Activated naive CD8-positive, alpha-beta T cell treated with anti-CD3 and anti-CD28 coated beads, Interleukin-2, amount 10 ng/mL, durations not matched to agents 7 days and 5 days (primary cell): Measurements from ENCODE around the gene NECTIN2. TPM values are rescaled to one million over a fixed set of nuclear protein-coding genes. Genes with fewer than 3 reads are reported as not detected.
A peak's percentile ranks its signal among the peaks of the same experiment; 100 is the strongest.
"Not testable (repeated sequence)": the region's sequence is repeated elsewhere in the genome, so short reads cannot be mapped to it uniquely, and the experiment has no call there.

Experiments
- ATAC-seq: fragments of 150-1000 bp; cut with Tn5 transposase; one replicate; pipeline ENCODE4 v1.10.0; 2021; ENCODE audit warnings: low read depth, moderate library complexity
- POLR2A ChIA-PET: fragments of 350-600 bp; sonication (Branson Sonifier 250); formaldehyde crosslinking; loops from one replicate; lab custom pipeline; 2021; ENCODE audit warnings: antibody characterized with exemption; lab: Charles Lee
- DNase-seq: peaks from one replicate; pipeline ENCODE4 v3.0.0; 2021
- H3K27ac Mint-ChIP-seq: one replicate; pipeline ENCODE4 v1.8.0; 2022; ENCODE audit warnings: mild to moderate bottlenecking, mixed read lengths
- H3K27me3 Mint-ChIP-seq: one replicate; pipeline ENCODE4 v1.8.0; 2022; ENCODE audit warnings: mild to moderate bottlenecking, moderate library complexity, mixed read lengths
- H3K36me3 Mint-ChIP-seq: one replicate; pipeline ENCODE4 v1.8.0; 2021; ENCODE audit warnings: mild to moderate bottlenecking, mixed read lengths
- H3K4me1 Mint-ChIP-seq: one replicate; pipeline ENCODE4 v1.8.0; 2021; ENCODE audit warnings: mixed read lengths
- H3K4me3 Mint-ChIP-seq: one replicate; pipeline ENCODE4 v1.8.0; 2022; ENCODE audit warnings: mild to moderate bottlenecking, moderate library complexity, mixed read lengths
- H3K9me3 Mint-ChIP-seq: one replicate; pipeline ENCODE4 v1.8.0; 2021; ENCODE audit warnings: mixed read lengths
- total RNA-seq, 2 experiments: library from RNA; stranded (reverse); gene quantifications; one replicate each; pipeline ENCODE4 v1.2.3, GENCODE V29; 2021

The NECTIN2 gene
- total RNA-seq, 2 experiments from 2014 or later: 1.9 to 2.4 TPM

GRCh38 chr19:44874317-44874716 is 28.2 kb downstream of the NECTIN2 start:
- Mint-ChIP-seq H3K27me3 (no peaks in the 10 kb centered on the region), H3K4me3 (no peak overlapping the region), H3K27ac (no peak overlapping the region), H3K9me3 (no peaks in the 10 kb centered on the region), H3K36me3 (no peaks in the 10 kb centered on the region), H3K4me1 (peaks cover 11% of the 10 kb centered on the region)
- no peak for DNase-seq
- POLR2A ChIA-PET: interaction anchor here (0.7 kb wide), 1 partner anchor 229 kb away, joined by 3 read pairs; no protein-coding TSS in a partner anchor
- ATAC-seq: no peak

- DNase-seq (no peak), ATAC-seq (no peak)
- H3K4me1 Mint-ChIP-seq: peaks cover 8% of the 10 kb centered on the region
- H3K4me3 Mint-ChIP-seq: no peak overlapping the region
- POLR2A ChIA-PET: no interaction called here
- H3K9me3 Mint-ChIP-seq: no peaks in the 10 kb centered on the region
- no peaks in the 10 kb centered on the region for H3K36me3 Mint-ChIP-seq
- H3K27me3 Mint-ChIP-seq: no peaks in the 10 kb centered on the region
- no peak overlapping the region for H3K27ac Mint-ChIP-seq
Measured at GRCh38 chr19:44875666-44876451, 29.8 kb downstream of the NECTIN2 start.

GRCh38 chr19:44876930-44877535 is 30.9 kb downstream of the NECTIN2 start:
- POLR2A ChIA-PET: no interaction called here
- H3K9me3 Mint-ChIP-seq: no peaks in the 10 kb centered on the region
- ATAC-seq (peak; percentile 73), DNase-seq (no peak)
- no peaks in the 10 kb centered on the region for H3K36me3 Mint-ChIP-seq
- H3K4me1 Mint-ChIP-seq: peaks cover 8% of the 10 kb centered on the region
- peak overlapping the region; percentile 72 for H3K27ac Mint-ChIP-seq
- no peaks in the 10 kb centered on the region for H3K27me3 Mint-ChIP-seq
- H3K4me3 Mint-ChIP-seq: peak overlapping the region; percentile 25

GRCh38 chr19:44878120-44878865 is 32.2 kb downstream of the NECTIN2 start:
- Mint-ChIP-seq H3K27ac (no peak overlapping the region), H3K9me3 (no peaks in the 10 kb centered on the region), H3K36me3 (no peaks in the 10 kb centered on the region), H3K27me3 (no peaks in the 10 kb centered on the region), H3K4me3 (no peak overlapping the region), H3K4me1 (peaks cover 8% of the 10 kb centered on the region)
- ATAC-seq (no peak), DNase-seq (no peak)
- POLR2A ChIA-PET: no interaction called here

- POLR2A ChIA-PET: no interaction called here
- no peak overlapping the region for H3K27ac Mint-ChIP-seq
- no peaks in the 10 kb centered on the region for H3K9me3 Mint-ChIP-seq
- ATAC-seq (no peak), DNase-seq (no peak)
- no peaks in the 10 kb centered on the region for H3K36me3 Mint-ChIP-seq
- H3K27me3 Mint-ChIP-seq: no peaks in the 10 kb centered on the region
- H3K4me3 Mint-ChIP-seq: no peak overlapping the region
- peaks cover 8% of the 10 kb centered on the region for H3K4me1 Mint-ChIP-seq
Measured at GRCh38 chr19:44879309-44880065, 33.4 kb downstream of the NECTIN2 start.

GRCh38 chr19:44882063-44882462 is 36.0 kb downstream of the NECTIN2 start:
- no peak for DNase-seq
- H3K27me3 Mint-ChIP-seq: no peaks in the 10 kb centered on the region
- no peak for ATAC-seq

GRCh38 chr19:44882619-44883397 is 36.7 kb downstream of the NECTIN2 start:
- POLR2A ChIA-PET, ATAC-seq, H3K4me1 Mint-ChIP-seq, H3K27ac Mint-ChIP-seq, H3K9me3 Mint-ChIP-seq, H3K36me3 Mint-ChIP-seq, DNase-seq, H3K4me3 Mint-ChIP-seq, H3K27me3 Mint-ChIP-seq: not testable (repeated sequence)

More at GRCh38 chr19:44882063-44882462, 36.0 kb downstream of the NECTIN2 start:
- H3K9me3 Mint-ChIP-seq: no peaks in the 10 kb centered on the region
- POLR2A ChIA-PET: no interaction called here
- H3K4me3 Mint-ChIP-seq: no peak overlapping the region
- H3K27ac Mint-ChIP-seq: peak overlapping the region; percentile 19
- no peaks in the 10 kb centered on the region for H3K36me3 Mint-ChIP-seq
- peaks cover 4% of the 10 kb centered on the region for H3K4me1 Mint-ChIP-seq

GRCh38 chr19:44883922-44884321 is 37.8 kb downstream of the NECTIN2 start:
- no peak for DNase-seq
- Mint-ChIP-seq H3K27me3 (no peaks in the 10 kb centered on the region), H3K36me3 (no peaks in the 10 kb centered on the region), H3K27ac (no peak overlapping the region), H3K9me3 (no peaks in the 10 kb centered on the region), H3K4me1 (no peaks in the 10 kb centered on the region), H3K4me3 (no peak overlapping the region)
- ATAC-seq: no peak
- POLR2A ChIA-PET: no interaction called here

GRCh38 chr19:44884566-44884965 is 38.5 kb downstream of the NECTIN2 start:
- H3K9me3 Mint-ChIP-seq: peaks cover 2% of the 10 kb centered on the region
- POLR2A ChIA-PET: no interaction called here
- H3K4me1 Mint-ChIP-seq: no peaks in the 10 kb centered on the region
- no peaks in the 10 kb centered on the region for H3K36me3 Mint-ChIP-seq
- DNase-seq (no peak), ATAC-seq (no peak)
- no peak overlapping the region for H3K27ac Mint-ChIP-seq
- no peak overlapping the region for H3K4me3 Mint-ChIP-seq
- no peaks in the 10 kb centered on the region for H3K27me3 Mint-ChIP-seq

GRCh38 chr19:44886141-44886540 is 40.0 kb downstream of the NECTIN2 start:
- H3K27me3 Mint-ChIP-seq: no peaks in the 10 kb centered on the region
- POLR2A ChIA-PET: no interaction called here

GRCh38 chr19:44887648-44888047 is 41.6 kb downstream of the NECTIN2 start:
- ATAC-seq: no peak
- POLR2A ChIA-PET: no interaction called here
- Mint-ChIP-seq H3K4me1 (peaks cover 13% of the 10 kb centered on the region), H3K4me3 (no peak overlapping the region), H3K9me3 (peaks cover 2% of the 10 kb centered on the region), H3K27me3 (no peaks in the 10 kb centered on the region), H3K27ac (no peak overlapping the region), H3K36me3 (peaks cover under 1% of the 10 kb centered on the region)
- DNase-seq: no peak

More at GRCh38 chr19:44886141-44886540, 40.0 kb downstream of the NECTIN2 start:
- ATAC-seq: no peak
- no peak overlapping the region for H3K4me3 Mint-ChIP-seq
- DNase-seq: no peak
- peaks cover 2% of the 10 kb centered on the region for H3K9me3 Mint-ChIP-seq
- H3K36me3 Mint-ChIP-seq: no peaks in the 10 kb centered on the region
- H3K4me1 Mint-ChIP-seq: peaks cover 3% of the 10 kb centered on the region
- no peak overlapping the region for H3K27ac Mint-ChIP-seq

- POLR2A ChIA-PET, H3K9me3 Mint-ChIP-seq, H3K4me3 Mint-ChIP-seq, H3K27me3 Mint-ChIP-seq, H3K36me3 Mint-ChIP-seq, ATAC-seq, DNase-seq: not testable (repeated sequence)
- peaks cover 15% of the 10 kb centered on the region for H3K4me1 Mint-ChIP-seq
- H3K27ac Mint-ChIP-seq: peak overlapping the region; percentile 3
Measured at GRCh38 chr19:44888335-44888734, 42.2 kb downstream of the NECTIN2 start.
